Head of caudate nucleus (tissue), 42 donors: ENCODE data around the gene CCDC78.

Experiments
- DNase-seq, 42 donors: peaks; one replicate each; pipeline versions ENCODE4 v3.0.0 to v3.0.0-alpha.2; 2020 to 2021; ENCODE audit warnings: mixed read lengths in 7 of 42
- intact Hi-C: fragments of 100-400 bp; cut with DNase I; formaldehyde crosslinking; loops from one replicate; pipeline ENCODE4 v1.15.0; 2022

The CCDC78 gene

DNA sequence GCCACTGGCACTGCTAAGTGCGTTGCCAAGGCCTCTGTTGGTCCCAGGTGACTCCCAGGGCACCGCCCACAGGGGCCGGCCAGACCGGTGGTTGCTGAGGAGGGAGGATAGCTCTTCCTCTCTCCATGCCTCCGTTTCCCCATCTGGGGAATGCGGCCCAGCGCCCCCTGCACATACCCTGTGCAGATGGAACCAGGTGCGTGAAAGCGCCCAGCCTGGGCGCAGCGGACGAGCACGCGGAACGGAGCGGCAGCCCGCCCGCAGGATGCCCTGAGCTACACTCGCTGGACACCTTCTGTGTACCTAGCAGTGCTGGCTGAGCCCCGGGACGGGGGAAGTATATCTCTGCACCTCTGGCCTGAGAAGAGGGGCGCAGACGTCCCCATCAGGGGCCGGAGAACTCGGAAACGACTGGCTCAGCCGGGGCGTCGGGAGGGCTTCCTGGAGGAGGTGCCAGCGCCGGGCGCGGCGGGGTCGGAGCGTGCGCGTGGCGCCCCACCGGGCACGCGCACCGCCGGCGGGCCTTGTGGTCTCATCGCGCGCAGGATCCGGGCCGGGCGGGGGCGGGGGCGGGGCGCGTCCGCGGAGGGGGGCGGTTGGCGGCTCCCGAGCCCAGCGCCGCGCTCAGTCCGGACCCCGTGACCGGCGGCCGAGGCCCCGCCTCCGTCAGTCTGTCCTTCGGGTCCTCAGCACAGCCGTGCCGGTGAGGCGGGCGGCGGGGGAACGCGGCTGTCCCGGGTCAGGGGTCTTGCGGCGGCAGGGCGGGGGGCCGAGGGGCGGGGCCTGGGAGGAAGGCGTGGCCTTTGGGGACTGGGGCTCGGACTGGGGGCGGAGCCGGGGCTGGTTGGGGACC, at the start of gene CCDC78, which contains the start of gene HAGHL:
Gene CCDC78 (minus strand): TSS at position 6 of the 853 bp plus-strand sequence. CDS start 76 bp downstream, outside the sequence.
Gene HAGHL (plus strand): TSS at position 669 of the 853 bp plus-strand sequence. CDS start 404 bp downstream, outside the sequence.
- peak in 30 of 42 donors; percentile 50 to 87 (median 70) for DNase-seq
- intact Hi-C loops: no loop called here

DNA sequence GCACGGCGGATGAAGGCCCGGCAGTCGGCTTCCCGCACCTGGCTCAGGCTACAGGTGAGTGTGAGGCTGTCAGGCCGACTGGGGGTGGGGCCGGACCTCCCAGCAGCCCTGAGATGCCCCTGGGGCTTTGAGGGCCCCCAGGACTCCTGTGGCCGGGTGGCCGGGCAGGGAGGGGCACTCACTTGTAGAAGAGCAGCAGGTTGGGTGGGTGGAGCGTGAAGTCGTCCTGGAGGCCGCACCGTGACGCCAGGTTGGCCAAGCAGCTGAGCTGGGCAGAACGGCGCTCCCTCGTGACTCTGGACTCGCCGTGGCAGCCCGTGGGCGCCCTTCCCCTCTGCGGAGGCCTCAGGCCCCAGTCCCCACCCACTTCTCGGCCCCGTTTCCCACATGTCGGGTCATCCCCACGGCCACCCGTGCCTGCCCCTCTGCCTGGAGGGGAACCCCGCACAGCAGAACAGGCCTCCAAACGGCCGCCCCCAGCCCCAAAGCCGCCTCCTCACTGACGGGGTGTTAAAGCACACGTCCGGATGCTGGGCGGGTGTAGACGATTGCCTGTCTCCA, 49.1 kb upstream of the CCDC78 start:
- DNase-seq: no peak
- intact Hi-C loops: no loop called here

DNA sequence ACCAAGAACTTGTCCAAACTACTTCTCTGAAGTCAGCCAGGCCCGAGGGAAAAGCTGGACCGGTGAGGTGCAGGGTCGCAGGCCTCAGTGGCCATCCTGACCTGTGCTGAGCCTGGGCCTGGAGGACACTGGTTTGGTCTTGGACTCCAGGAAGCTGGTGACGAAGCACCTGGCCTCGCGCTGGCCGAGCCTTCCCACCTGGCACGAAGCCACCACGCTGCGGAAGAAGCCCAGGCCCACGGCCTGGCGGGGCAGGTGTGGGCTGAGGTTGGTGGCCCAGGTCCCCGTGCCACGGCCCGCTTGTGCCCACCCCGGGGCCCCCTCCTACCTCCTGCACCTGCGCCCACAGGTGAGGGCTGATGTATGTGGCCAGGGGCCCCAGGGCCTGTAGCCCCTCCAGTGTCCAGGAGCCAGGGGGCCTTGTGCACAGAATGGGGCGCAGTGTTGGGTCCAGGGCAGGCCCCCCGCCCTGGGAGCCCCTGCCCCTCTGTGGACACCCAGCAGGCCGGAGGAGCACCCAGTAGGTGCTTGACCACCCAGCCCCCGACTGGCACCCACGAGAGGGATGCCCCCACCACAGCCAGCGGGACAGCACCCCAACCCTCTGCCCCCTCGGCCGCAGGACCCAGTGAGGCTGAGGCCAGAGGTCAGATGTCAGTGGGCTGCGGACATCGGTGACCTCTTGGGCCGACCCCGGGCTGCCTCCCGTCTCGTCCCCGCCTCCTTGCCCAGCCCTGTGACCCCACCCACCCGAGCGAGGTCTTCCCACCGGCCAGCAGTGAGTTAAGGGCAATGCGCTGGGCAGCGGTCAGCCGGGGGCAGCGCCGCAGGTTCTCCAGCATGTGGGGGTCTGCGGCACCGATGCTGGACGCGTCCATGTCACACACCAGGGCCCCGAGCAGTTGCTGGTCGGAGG, 48.1 kb upstream of the CCDC78 start:
- no peak for DNase-seq
- intact Hi-C loops: no loop called here

DNA sequence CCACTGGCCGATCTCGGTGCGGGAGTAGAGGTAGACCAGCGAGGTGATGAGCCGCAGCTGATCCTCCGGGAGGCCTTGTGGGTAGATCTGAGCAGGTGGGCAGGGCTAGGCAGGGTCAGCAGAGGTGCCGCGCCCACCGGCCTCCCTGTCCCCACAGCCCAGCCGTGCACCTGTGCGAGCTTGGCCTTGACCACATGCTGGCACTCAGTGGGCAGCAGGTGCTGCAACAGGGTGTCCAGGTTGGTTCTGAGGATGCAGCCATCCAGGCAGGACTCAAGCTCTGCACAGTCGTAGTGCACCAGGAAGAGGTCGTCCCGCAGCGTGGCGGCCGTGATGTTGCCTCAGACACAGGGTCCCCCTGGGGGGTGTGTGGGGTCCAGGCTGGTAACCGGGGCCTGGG, 46.7 kb upstream of the CCDC78 start:
- intact Hi-C loops: no loop called here
- DNase-seq: no peak

DNA sequence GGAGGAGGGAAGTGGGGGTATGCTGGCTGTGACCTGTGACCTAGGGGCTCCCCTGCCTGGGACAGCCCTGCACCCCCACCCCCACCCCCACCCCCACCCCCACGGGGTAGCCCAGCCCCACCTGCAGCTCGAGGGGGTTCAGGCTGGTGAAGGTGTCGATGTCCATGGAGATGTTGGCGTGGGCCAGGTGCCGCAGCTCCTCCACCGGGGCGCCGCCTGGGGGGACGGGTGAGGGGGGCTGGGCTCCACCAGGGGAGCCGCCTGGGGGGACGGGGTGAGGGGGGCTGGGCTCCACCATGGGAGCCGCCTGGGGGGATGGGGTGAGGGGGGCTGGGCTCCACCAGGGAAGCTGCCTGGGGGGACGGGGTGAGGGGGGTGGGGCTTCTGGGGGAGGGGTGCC, 44.2 kb upstream of the CCDC78 start:
- intact Hi-C loops: no loop called here
- DNase-seq: no peak

DNA sequence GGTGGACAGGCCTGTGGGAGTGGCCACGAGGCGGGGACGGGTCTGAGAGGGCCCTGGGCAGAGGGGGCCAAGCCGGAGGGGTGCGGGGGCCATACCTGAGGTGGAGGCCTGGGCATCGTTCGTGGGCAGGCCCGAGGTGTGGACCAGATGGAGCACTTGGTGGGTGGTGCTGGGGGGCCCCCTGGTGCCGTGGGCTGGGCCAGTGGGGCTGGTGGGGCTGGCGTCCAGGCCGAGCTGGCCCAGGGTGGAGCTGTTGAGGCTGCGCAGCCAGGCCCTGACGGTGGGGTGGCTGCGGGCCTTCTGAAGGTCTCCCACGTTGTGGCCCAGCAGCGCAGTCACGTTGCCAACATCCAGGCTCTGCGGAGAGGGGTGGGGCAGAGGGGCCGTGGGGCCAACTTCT, 43.7 kb upstream of the CCDC78 start:
- intact Hi-C loops: no loop called here
- peak in 1 of 42 donors; percentile 0 for DNase-seq

DNA sequence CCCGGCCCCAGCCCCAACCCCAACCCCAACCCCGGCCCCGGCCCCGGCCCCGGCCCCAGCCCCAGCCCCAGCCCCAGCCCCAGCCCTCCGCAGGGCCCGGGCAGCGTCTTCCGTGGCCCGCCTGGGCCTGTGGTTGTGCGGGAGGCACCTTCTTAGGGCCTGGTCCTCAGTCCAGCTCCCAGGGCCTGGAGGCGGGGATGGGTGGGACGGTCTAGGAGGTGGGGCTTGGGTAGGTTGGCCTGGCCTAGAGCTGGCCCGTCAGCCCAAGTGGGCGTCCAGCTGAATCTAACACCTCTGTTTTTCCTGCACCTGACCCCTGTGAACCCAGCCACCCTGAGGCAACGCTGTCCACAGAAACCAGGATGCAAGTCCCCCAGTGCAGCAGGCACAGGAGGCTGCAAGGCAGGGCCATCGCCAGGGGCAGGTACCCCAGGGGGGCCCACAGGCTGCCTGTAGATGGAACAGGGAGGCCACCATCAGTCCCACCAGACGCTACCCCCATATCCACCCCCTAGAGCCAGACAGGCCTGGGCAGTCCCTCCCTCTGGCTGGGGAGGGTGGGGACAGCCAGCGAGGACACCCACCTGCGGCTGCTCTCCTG, 43.0 kb upstream of the CCDC78 start:
- DNase-seq: no peak
- intact Hi-C loops: no loop called here

DNA sequence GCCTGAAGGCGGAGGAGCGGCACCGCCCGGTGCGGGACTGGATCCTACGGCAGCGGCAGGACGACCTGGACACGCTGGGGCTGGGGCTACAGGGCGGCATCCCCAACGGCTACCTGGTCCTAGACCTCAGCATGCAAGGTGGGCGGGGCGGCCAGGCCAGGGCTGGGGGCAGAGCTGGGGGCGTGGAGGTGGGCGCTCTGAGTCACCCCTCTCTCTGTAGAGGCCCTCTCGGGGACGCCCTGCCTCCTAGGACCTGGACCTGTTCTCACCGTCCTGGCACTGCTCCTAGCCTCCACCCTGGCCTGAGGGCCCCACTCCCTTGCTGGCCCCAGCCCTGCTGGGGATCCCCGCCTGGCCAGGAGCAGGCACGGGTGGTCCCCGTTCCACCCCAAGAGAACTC, 42.2 kb upstream of the CCDC78 start:
- DNase-seq: no peak
- intact Hi-C loops: no loop called here

DNA sequence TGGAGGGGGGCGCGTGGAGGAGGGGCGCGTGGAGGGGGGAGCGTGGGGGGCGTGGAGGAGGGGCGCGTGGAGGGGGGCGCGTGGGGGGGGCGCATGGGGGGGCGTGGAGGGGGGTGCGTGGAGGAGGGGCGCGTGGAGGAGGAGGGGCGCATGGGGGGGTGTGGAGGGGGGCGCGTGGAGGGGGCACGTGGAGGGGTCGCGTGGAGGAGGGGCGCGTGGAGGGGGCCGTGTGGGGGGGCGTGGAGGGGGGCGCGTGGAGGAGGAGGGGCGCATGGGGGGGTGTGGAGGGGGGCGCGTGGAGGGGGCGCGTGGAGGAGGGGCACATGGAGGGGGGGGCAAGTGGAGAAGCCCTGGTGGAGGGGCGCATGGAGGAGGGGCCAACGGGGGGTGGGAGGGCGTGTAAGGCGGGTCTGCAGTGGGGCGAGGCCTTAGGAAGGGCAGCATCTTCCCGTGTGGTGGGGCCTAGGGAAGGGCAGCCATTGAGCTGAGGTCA, 41.5 kb upstream of the CCDC78 start:
- DNase-seq: no peak
- intact Hi-C loops: no loop called here

DNA sequence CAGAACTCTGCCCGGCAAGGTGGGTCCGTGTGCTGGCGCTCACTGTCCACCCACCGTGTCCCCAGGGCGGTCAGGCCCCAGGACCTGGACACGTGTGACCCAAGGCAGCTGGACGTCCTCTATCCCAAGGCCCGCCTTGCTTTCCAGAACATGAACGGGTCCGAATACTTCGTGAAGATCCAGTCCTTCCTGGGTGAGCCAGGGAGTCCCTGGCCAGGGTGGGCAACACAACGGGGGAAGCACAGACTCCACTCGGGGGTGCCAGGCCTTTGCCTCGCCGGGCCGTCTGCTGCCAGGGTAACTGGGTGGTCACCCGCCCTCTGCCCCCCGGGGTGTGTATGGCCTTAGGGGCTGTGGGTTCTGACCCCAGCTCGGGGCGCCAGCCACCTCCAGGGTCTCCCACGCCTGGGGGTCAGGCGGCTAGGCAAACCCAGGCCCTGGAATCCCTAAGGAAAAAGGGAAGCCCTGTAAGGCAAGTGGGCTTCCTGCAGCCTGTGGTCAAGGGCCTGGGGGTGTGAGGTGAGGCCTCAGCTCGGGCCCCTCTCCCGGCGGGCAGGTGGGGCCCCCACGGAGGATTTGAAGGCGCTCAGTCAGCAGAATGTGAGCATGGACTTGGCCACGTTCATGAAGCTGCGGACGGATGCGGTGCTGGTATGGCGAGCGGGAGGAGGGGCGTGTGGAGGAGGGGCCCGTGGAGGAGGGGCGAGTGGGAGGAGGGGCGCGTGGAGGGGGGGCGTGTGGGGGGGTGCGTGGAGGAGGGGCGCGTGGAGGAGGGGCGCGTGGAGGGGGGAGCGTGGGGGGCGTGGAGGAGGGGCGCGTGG, 40.8 kb upstream of the CCDC78 start:
- DNase-seq: no peak
- intact Hi-C loops: no loop called here

DNA sequence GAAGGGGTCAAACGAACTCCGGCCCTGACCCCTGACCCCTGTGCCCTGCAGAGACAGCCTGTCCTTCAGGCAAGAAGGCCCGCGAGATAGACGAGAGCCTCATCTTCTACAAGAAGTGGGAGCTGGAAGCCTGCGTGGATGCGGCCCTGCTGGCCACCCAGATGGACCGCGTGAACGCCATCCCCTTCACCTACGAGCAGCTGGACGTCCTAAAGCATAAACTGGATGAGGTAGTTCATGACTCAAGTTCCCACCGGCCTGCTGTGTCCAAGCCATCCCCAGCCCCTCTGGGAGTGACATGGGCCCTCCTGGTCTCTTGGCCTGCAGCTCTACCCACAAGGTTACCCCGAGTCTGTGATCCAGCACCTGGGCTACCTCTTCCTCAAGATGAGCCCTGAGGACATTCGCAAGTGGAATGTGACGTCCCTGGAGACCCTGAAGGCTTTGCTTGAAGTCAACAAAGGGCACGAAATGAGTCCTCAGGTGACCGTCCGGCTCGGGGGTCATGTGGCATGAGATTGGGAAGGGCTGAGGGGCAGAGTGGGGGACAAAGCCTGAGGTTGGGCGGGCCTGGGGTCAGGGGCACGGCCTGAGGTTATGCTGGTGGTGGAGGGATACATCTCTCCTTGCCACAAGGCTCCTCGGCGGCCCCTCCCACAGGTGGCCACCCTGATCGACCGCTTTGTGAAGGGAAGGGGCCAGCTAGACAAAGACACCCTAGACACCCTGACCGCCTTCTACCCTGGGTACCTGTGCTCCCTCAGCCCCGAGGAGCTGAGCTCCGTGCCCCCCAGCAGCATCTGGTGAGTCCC, 40.0 kb upstream of the CCDC78 start:
- DNase-seq: no peak
- intact Hi-C loops: no loop called here

DNA sequence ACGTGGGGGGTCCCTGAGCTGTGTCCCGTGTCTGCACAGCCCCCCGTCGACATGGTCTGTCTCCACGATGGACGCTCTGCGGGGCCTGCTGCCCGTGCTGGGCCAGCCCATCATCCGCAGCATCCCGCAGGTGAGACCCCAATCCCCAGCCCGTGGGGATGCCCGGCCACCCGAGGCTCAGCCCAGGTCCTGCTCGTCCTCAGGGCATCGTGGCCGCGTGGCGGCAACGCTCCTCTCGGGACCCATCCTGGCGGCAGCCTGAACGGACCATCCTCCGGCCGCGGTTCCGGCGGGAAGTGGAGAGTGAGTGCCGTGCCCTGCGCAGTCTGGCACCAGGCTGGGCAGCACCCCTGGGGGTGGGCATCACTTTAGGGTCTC, 39.2 kb upstream of the CCDC78 start:
- DNase-seq: no peak
- intact Hi-C loops: no loop called here

DNA sequence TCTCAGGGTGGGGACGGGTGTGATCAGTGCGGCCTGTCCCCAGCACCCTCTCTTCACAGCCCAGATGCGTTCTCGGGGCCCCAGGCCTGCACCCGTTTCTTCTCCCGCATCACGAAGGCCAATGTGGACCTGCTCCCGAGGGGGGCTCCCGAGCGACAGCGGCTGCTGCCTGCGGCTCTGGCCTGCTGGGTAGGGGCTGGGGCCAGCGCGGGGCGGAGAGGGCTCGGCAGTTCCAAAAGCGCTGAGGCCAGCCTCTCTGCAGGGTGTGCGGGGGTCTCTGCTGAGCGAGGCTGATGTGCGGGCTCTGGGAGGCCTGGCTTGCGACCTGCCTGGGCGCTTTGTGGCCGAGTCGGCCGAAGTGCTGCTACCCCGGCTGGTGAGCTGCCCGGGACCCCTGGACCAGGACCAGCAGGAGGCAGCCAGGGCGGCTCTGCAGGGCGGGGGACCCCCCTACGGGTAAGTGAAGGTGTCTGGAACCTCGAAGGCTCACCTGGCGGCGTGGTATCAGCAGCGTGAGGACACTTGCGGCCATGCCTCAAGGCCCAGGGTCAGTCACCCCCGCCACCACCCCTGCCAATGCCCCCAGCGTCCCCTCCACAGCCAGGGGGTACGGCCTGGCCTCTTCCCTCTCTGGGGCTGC, 38.7 kb upstream of the CCDC78 start:
- intact Hi-C loops: no loop called here
- DNase-seq: no peak

DNA sequence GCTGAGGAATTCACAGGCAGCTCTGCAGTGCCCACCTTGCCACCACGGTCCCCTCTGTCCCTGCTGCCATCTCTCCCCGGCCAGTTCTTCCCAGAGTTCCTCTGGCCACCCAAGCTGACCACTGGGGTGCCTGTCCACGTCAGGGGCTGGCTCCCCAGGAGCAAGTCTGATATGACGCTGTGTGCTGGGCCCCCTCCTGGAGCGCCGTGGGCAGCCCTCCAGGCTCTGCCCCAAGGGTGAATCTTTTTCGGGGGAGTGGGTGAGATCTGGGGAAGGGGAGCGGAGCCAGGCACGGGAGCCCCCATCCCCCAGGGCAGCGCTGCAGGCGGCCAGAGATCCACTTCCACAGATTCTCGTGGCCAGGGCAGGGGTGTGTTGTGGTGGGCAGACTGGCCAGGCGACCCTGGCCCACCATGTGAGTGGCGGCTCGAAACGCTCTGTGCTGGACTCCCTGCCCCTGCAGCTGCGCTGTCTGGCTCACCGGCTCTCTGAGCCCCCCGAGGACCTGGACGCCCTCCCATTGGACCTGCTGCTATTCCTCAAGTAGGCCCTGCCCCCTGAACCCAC, 38.0 kb upstream of the CCDC78 start:
- DNase-seq: no peak
- intact Hi-C loops: no loop called here

DNA sequence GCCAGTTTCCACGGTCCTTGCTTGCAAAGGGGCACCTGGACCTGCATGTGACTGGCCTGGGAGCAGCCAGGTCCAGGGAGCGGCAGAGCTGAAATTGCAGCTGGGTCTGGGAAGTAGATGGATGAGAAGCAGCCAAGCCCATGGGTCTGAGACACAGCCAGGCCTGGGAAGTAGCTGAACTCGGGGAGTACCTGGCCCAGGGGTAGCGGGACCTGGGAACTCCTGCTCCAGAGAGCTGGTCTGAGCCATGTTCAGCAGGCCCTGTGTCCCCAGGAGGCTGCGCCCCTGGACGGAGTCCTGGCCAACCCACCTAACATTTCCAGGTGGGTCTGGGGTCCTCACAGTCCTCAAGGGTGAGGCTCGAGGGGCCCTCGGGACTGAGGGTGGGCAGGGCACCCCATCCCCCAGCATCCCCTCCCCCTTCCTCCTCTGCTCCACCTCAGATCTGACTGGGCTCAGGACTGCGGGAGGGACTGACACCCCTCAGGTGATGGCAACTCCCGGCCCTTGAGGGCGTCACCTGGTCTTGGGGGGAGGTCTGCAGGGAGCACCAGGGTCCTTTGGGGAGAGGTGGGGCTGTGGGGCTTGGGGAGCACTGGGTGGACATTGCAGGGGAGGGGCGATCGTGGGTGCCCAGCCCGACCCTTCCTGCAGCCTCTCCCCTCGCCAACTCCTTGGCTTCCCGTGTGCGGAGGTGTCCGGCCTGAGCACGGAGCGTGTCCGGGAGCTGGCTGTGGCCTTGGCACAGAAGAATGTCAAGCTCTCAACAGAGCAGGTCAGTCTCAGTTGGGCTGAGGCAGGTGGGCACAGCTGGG, 37.3 kb upstream of the CCDC78 start:
- DNase-seq: no peak
- intact Hi-C loops: no loop called here
